Measurements from ENCODE around the gene MED12L.

The MED12L gene

GRCh38 chr3:151178208-151178845 lies 92.9 kb downstream of the MED12L start:
- FAIRE-seq (no peak), DNase-seq (ENCODE audit: low spot score) (no peak)

GRCh38 chr3:151182349-151183079 lies 97.0 kb downstream of the MED12L start:
- no peak for FAIRE-seq
- no peak for DNase-seq (ENCODE audit: low spot score)

- FAIRE-seq, result no peak
- no peak for DNase-seq (ENCODE audit: low spot score)
These were observed 97.8 kb downstream of the MED12L start for GRCh38 chr3:151183265-151183671.

GRCh38 chr3:151191095-151191494 lies 105.6 kb downstream of the MED12L start:
- no peak for FAIRE-seq
- no peak for DNase-seq (ENCODE audit: low spot score)

- FAIRE-seq (no peak), DNase-seq (ENCODE audit: low spot score) (no peak)
These were observed 107.1 kb downstream of the MED12L start for GRCh38 chr3:151192545-151192944.

- no peak for DNase-seq (ENCODE audit: low spot score)
- FAIRE-seq, result no peak
These were observed 110.4 kb downstream of the MED12L start for GRCh38 chr3:151195826-151196225.

- DNase-seq (ENCODE audit: low spot score) (no peak), FAIRE-seq (no peak)
These were observed 111.0 kb downstream of the MED12L start for GRCh38 chr3:151196434-151196833.

GRCh38 chr3:151197228-151197627 lies 111.8 kb downstream of the MED12L start:
- FAIRE-seq, result no peak

GRCh38 chr3:151197981-151198767 lies 112.7 kb downstream of the MED12L start:
- no peak for DNase-seq (ENCODE audit: low spot score)
- FAIRE-seq, result no peak

More at GRCh38 chr3:151197228-151197627, 111.8 kb downstream of the MED12L start:
- no peak for DNase-seq (ENCODE audit: low spot score)

GRCh38 chr3:151198849-151199248 lies 113.4 kb downstream of the MED12L start:
- DNase-seq (ENCODE audit: low spot score), result no peak
- no peak for FAIRE-seq

- no peak for DNase-seq (ENCODE audit: low spot score)
- FAIRE-seq, result no peak
These were observed 114.3 kb downstream of the MED12L start for GRCh38 chr3:151199554-151200438.

- FAIRE-seq (no peak), DNase-seq (ENCODE audit: low spot score) (no peak)
These were observed 115.1 kb downstream of the MED12L start for GRCh38 chr3:151200586-151200985.

- no peak for DNase-seq (ENCODE audit: low spot score)
- no peak for FAIRE-seq
These were observed 115.7 kb downstream of the MED12L start for GRCh38 chr3:151201051-151201730.

GRCh38 chr3:151203051-151203420 lies 117.6 kb downstream of the MED12L start, which contains the start of gene GPR171:
Gene GPR171, minus strand, starts transcription at chr3:151203216. Its CDS starts 3,830 bp downstream, at chr3:151199386.
- DNase-seq (ENCODE audit: low spot score) (no peak), FAIRE-seq (no peak)

GRCh38 chr3:151204530-151205402 lies 119.3 kb downstream of the MED12L start:
- DNase-seq (ENCODE audit: low spot score) (no peak), FAIRE-seq (no peak)

GRCh38 chr3:151205482-151205881 lies 120.0 kb downstream of the MED12L start:
- FAIRE-seq (no peak), DNase-seq (ENCODE audit: low spot score) (no peak)

GRCh38 chr3:151206201-151206600 lies 120.7 kb downstream of the MED12L start:
- FAIRE-seq, result no peak
- DNase-seq (ENCODE audit: low spot score), result no peak

GRCh38 chr3:151209654-151210053 lies 124.2 kb downstream of the MED12L start:
- DNase-seq (ENCODE audit: low spot score) (no peak), FAIRE-seq (no peak)

GRCh38 chr3:151210676-151211381 lies 125.4 kb downstream of the MED12L start:
- FAIRE-seq, result no peak
- no peak for DNase-seq (ENCODE audit: low spot score)

All from urothelium cell line (cell line).